ENCODE measurements around the gene IFI30.

DNA sequence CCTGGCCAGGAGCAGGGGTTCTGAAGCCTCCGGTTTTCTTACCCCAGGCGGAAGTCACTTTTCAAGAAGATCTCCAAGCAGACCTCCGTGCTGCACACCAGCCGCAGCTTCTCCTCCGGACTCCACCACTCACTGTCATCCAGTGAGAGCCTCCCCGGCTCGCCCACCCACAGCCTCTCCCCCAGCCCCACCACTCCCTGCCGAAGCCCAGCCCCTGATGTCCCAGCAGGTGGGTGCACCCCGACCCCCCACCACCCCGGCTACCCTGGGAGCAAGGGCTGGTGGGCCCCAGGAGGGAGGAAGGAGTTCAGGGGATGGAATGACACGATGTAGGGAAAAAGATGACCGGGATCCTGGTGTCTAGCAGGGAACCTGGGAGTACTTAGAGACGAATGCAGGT is 26.2 kb upstream of the IFI30 start:
- TF ChIP-seq POLR2AphosphoS5 (IDR thresholded peaks at IDR 0.05; ENCODE audit: insufficient read depth in 1 of 2, low read depth in 1 of 2) = no peak
- TF ChIP-seq, protein P1, sequence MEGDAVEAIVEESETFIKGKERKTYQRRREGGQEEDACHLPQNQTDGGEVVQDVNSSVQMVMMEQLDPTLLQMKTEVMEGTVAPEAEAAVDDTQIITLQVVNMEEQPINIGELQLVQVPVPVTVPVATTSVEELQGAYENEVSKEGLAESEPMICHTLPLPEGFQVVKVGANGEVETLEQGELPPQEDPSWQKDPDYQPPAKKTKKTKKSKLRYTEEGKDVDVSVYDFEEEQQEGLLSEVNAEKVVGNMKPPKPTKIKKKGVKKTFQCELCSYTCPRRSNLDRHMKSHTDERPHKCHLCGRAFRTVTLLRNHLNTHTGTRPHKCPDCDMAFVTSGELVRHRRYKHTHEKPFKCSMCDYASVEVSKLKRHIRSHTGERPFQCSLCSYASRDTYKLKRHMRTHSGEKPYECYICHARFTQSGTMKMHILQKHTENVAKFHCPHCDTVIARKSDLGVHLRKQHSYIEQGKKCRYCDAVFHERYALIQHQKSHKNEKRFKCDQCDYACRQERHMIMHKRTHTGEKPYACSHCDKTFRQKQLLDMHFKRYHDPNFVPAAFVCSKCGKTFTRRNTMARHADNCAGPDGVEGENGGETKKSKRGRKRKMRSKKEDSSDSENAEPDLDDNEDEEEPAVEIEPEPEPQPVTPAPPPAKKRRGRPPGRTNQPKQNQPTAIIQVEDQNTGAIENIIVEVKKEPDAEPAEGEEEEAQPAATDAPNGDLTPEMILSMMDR (IDR thresholded peaks at IDR 0.05) = no peak
- no peak for TF ChIP-seq POLR2A (IDR thresholded peaks at IDR 0.05)
